C4-2B (cell line): Measurements from ENCODE around the gene QRICH2.

Experiments
- CTCF ChIP-seq: fragments of 450-650 bp; conservative IDR thresholded peaks from 2 replicates; pipeline ENCODE4 v1.5.1; 2017; ENCODE audit warnings: mild to moderate bottlenecking
- ZFX ChIP-seq: fragments of 450-650 bp; IDR thresholded peaks from 2 replicates; pipeline ENCODE4 v1.6.1; 2017

DNA sequence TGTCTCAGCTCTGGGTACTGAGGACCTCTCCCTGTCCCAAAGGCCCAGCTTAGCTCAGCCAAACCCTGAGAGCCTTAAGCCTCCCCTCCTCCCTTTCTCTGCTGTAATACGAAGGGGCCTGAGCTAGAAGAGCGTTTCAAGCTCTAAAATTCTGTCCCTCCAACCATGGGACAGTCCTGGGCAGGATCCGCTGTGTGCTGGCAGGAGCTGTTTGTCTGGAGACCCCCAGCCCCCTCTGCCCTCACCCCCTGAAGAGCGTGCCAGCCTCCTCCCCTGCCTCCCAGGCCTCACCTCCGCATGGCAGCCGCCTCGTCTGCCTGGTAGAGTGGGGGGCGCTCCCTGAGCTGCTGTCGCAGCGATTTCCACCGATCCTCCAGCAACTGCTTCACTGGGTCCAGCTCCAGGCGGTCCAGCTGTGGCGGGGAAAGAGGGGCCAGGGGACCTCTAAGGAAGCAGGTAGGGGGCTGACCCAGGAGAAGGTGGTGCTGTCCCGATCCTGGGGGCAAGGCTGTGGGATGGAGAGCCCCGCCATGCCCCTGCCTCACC is 28.3 kb downstream of the QRICH2 start:
- TF ChIP-seq CTCF: no peak; the same call in 1 of the 2 replicates
- TF ChIP-seq ZFX: no peak
